HG03521 (cell line): ENCODE results near the gene NUP153.
A peak's percentile ranks its signal among the peaks of the same experiment; 100 is the strongest.

Source experiments
- ATAC-seq: cut with Tn5 transposase; IDR thresholded peaks from one replicate; pipeline ENCODE4 v1.9.1; 2021; ENCODE audit warnings: mild to moderate bottlenecking, moderate library complexity; ENCODE audit not compliant: unreplicated experiment

The NUP153 gene

DNA sequence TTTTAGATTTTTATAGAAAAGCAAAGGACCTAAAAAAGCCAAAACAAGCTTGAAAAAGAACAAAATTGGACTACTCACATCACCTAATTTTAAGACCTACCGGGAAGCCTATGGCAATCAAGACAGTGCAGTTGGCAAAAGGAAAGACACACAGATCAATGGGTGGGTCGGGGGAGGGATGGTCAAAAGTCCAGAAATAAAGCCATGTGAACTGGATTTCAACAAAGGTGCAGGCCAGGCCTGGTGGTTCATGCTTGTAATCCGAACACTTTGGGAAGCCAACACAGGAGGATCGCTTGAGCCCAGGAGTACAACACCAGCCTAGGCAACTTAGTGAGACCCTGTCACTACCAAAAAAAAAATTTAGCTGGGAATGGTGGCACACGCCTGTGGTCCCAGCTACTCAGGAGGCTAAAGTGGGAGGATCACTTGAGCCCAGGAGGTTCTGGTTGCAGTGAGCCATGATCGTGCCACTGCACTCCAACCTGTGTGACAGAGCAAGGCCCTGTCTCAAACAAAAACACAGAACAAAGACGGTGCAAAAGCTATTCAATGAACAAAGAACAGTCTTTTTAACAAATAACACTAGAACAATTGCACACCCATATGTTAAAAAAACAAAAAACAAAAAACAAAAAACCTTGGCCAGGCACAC lies 34.5 kb downstream of the NUP153 start:
- no peak for ATAC-seq

GRCh38 chr6:17666646-17667045 lies 40.1 kb downstream of the NUP153 start:
- ATAC-seq = no peak

DNA sequence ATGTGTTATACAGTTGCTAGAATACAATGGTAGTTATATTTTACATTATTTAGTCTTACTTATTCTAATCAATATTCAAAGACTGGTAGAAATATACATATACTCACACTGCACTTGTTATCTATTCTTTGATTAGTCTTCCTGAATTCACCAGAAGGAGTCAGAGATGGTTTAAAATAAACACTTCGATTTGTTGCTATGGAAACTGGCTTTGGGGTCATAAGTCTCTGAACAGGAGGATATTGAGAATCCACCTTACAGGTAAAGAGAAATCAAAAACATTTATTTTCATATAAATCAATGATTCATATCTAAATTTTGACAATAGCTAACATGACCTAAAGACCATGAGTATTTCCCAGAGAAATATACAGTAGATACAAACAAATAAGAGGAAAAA lies 41.6 kb downstream of the NUP153 start:
- ATAC-seq = no peak

DNA sequence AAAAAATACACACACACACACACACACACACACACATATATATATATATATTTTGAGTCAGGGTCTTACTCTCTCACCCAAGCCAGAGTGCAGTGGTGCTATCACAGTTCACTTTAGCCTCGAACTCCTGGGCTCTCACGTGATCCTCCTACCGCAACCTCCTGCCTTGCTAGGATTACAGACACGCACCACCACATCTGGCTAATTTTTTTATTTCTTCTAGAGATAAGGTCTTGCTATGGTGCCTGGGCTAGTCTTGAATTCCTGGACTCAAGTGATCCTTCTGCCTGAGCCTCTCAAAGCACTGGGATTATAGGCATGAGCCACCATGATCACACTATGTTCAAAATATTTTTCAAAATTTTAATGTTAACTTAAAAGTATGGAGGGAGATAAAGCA lies 43.5 kb downstream of the NUP153 start:
- no peak for ATAC-seq

- no peak for ATAC-seq
These were observed 44.1 kb downstream of the NUP153 start for GRCh38 chr6:17662585-17662984.

GRCh38 chr6:17656644-17657043 lies 50.1 kb downstream of the NUP153 start:
- ATAC-seq = no peak

DNA sequence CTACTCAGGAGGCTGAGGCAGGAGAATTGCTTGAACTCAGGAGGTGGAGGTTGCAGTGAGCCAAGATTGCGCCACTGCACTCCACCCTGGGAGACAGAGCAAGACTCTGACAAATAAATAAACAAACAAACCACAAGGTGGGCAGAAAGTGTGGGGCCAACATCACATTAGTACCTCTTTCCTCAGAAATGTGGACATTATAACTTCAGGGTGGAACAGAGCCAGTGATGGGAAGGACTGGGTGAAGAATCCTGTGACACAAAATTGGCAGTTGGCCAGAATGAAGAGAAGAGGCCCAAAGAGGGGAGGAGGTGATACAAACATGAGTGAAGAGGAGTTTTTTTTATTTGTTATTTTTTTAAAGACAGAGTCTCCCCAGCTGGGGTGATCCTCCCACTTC lies 50.6 kb downstream of the NUP153 start:
- no peak for ATAC-seq

DNA sequence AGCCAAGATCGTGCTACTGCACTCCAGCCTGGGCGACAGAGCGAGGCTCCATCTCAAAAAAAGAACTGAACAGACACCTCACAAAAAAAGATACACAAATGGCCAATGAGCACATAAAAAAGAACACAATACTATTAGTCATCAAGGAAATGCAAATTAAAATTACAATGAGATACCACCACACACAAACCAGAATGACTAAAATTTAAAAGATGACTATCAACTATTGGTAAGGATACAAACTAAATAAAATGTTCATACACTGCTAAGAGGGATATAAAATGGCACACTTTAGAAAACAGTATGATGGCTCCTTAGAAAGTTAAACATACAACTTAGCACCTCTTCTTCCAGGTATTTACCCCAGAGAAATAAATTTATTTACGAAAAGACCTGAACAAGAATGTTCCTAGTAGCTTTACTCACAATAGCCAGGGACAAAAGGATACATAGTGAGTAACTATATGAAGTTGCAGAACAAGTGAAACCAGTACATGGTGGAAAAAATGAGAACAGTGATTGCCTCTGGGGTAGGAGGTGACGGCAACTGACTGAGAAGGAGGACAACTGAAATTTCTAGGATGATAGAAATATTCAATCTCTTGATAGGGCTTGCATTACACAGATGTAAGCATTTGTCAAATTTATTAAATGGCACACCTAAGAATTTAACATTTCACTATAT lies 53.4 kb downstream of the NUP153 start:
- no peak for ATAC-seq

DNA sequence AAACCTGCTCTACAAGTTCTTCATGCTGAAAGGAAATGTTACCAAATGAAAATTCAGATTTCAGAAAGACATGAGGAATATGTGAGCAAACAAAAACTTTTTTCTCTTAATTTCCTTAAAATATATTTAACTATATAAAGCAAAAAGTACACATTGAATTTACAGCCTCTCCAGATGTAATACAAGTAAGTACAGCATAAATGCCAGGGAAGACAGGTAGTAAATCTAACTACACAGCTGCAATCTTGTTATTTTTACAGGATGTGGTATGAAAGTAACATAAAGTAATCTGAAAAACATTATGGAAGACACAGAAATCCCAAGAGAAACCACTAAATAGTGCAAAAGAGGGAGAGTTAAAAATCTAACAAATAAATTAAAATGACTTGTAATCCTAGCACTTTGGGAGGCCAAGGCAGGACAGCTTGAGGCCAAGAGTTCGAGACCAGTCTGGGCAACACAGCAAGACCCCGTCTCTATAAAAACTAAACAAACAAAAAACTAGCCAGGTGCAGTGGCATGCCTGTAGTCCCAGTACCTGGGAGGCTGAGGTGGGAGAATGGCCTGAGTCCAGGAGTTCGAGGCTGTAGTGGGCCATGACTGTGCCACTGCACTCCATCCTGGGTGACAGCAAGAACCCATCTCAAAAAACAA lies 55.9 kb downstream of the NUP153 start:
- no peak for ATAC-seq

- ATAC-seq = no peak
These were observed 58.0 kb downstream of the NUP153 start for GRCh38 chr6:17648745-17649144.

DNA sequence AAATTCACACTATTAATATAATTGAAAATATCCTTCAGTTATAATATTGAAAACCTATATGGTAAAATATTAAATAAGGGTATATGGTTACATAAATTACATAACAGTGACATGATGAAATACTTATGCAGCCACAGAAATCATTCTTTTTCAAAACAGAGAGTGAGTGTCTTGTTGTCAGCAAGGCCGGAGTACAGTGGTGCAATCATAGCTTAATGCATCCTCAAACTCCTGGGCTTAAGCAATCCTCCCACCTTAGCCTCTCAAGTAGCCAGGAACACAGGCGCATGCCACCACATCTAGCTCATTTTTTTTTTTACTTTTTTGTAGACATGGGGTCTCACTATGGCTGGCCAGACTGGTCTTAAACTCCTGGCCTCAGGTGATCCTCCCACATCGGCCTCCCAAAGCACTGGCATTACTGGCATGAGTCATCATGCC lies 66.2 kb downstream of the NUP153 start:
- no peak for ATAC-seq

GRCh38 chr6:17638212-17638715 lies 68.5 kb downstream of the NUP153 start:
- ATAC-seq = no peak

- no peak for ATAC-seq
These were observed 71.2 kb downstream of the NUP153 start for GRCh38 chr6:17635568-17635967.

DNA sequence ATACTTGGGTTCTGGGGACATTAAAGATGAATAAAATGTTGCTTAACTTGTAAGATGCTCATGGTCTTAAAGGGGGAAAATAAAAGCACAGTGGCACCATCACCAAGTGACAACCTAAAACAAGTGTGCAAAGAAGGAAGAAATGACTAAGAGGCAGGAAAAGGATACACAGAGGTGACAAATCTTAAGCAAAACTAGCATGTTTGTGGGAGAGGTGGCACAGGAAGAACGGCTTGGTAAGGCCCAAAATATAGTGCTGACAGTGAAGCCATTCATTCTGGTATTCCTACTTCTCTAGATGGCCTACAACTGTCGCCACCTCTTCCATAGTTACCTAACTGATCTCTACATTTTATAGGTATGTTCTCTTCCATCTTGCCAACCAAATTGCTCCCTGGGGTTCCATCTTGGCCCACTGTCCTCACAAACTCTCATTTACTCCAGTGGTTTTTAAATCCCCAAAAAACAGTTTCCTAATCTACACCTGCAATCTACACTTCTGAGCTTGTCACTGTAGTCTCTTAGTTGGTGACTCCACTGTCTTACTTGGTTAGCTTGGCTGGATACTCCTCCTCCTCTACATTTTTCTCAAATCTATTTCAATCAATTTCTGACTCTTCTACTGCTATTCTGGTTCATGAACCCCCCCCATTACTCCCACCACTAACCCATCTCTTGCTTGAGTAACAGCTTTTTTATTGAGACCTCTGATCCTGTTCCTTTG lies 73.1 kb downstream of the NUP153 start:
- no peak for ATAC-seq

DNA sequence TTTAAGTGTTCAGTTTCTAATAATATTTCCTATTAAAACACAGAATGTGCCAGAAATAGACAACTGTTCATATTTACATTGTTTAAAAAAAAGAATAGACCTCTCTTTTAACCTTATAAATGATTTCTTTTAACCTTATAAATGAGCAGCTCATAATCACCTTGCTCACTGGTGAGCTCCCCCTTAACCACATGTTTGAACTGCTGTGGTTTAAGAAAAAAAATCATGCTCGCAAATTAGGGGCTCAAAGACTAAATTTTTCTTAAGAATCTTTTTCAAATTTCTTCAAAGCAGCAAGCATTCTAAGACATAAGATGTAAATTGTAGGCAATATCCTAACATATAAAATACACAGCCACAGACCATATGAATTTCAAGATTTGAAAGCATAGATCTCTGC lies 73.8 kb downstream of the NUP153 start:
- no peak for ATAC-seq

GRCh38 chr6:17630511-17631073 lies 76.1 kb downstream of the NUP153 start:
- ATAC-seq = no peak

- no peak for ATAC-seq
These were observed 76.8 kb downstream of the NUP153 start for GRCh38 chr6:17629824-17630510.

DNA sequence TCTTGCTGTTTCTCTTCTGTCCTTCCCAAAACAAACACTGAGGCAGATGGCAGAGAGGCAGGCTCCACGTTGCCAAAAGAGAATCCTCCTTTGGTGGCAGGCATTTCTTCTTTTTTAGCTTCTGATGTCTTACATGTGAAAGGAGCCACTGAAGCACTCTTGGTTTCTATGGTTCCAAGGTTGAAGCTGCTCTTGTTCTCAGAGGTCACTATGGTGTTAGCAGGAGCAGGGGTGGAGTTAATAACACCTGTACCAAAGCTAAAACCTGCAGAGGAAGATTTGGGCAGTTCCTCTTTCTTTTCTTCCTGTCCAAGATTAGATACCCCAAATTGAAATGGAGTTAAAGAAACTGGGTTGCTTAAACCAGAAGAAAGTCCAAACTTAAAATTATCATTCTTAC lies 77.9 kb downstream of the NUP153 start:
- ATAC-seq = peak; percentile 82

GRCh38 chr6:17624396-17624795 lies 82.3 kb downstream of the NUP153 start:
- no peak for ATAC-seq

DNA sequence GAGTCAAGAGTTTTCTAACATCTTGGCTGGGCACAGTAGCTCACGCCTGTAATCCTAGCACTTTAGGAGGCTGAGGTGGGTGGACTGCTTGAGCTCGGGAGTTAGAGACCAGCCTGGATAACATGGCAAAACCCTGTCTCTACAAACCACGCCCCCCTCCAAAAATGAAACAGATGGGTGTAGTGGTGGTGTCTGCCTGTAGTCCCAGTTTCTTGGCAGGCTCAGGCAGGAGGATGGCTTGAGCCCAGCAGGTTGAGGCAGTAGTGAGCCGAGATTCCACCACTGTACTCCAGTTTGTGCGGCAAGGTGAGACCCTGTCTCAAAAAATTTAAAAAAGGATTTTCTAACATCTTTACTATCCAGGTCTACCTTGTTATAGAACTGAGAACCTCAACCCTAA lies 84.6 kb downstream of the NUP153 start:
- no peak for ATAC-seq
